AG10803 (cell line): Measurements from ENCODE around the gene CA4.

ENCODE experiments used
- DNase-seq: peaks from one replicate; pipeline ENCODE4 v3.0.0; 2010; ENCODE audit warnings: low read depth
- H3K4me3 ChIP-seq: 2 replicates; pipeline ENCODE4 v1.5.1; 2011; ENCODE audit warnings: mild to moderate bottlenecking, low read length, control low read depth
- TF ChIP-seq, protein P1 (sequence below): conservative IDR thresholded peaks from 2 replicates; pipeline ENCODE4 v1.5.1; 2011; ENCODE audit warnings: mild to moderate bottlenecking, low read length, control low read depth, inconsistent platforms

The CA4 gene

DNA sequence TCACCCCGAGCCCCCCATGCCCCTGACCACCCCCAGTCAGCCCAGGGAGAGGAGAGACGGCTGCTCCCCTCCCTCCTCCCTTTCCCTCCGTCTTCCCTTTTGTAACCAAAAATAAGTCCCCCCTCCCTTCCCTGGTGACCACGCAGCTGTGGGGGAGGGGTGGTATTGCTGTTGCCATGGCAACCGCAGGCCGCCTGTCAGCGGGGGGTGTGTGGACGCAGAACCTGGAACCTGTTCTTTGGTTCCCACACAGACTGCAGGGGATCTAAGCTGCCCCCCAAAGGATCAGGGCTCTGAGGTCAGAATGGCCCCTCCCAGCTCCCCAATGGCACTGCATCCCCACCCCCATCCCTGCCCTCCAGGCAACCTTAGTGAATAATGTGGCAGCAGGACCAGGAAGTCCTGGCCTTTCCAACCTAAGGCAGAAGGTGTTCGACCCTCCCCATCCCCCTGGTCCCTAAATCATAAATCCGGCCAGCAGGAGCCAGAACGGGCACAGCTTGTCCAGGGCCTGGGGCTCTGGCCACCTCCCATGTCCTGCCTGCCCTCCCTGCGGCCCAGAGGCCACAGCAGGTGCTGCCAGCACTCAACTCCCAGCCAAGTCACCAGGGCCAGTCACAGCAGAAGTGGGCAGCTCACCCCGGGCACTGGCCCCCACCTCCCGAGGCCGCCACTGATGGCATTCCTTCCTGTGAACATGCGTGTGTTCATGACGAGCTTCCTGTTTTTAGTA, 12.0 kb downstream of the CA4 start:
- no peak for DNase-seq
- no peak overlapping the region for H3K4me3 ChIP-seq
- TF ChIP-seq, protein P1, sequence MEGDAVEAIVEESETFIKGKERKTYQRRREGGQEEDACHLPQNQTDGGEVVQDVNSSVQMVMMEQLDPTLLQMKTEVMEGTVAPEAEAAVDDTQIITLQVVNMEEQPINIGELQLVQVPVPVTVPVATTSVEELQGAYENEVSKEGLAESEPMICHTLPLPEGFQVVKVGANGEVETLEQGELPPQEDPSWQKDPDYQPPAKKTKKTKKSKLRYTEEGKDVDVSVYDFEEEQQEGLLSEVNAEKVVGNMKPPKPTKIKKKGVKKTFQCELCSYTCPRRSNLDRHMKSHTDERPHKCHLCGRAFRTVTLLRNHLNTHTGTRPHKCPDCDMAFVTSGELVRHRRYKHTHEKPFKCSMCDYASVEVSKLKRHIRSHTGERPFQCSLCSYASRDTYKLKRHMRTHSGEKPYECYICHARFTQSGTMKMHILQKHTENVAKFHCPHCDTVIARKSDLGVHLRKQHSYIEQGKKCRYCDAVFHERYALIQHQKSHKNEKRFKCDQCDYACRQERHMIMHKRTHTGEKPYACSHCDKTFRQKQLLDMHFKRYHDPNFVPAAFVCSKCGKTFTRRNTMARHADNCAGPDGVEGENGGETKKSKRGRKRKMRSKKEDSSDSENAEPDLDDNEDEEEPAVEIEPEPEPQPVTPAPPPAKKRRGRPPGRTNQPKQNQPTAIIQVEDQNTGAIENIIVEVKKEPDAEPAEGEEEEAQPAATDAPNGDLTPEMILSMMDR, result no peak

DNA sequence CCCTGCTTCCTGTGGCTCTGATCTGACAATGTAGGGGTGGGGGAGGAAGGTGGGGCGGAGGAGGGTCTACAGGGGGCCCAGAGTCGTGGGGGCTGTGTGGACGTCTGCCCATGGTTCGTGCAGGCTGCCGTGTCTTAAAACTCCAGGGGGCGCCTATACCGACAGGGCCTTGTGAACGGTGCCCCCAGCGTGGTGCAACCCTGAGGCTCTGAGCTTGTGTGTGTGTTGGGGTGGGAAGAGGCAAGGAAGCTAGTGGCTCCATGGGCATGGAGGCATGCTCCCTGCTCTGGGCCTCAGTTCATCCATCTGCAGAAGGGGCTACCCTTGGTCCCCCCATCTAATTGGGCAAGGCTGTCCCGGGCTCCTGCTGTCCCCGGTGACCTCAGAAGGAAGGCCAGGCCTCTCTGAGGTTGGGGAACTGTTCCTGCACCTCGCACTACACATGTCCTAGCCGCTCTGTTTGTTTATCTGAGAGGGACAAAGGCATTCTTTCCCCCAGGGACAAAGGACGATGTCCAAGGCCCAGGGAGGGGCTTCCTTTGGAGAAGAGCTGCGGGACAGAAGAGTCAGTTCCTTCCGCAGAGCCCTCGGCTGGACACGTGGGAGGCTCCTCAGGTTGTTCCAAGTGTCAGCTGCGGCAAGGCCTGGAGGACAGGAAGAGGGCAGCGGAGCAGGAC, 13.5 kb downstream of the CA4 start:
- no peak for DNase-seq
- H3K4me3 ChIP-seq, result no peak overlapping the region
- TF ChIP-seq, protein P1, result no peak

DNA sequence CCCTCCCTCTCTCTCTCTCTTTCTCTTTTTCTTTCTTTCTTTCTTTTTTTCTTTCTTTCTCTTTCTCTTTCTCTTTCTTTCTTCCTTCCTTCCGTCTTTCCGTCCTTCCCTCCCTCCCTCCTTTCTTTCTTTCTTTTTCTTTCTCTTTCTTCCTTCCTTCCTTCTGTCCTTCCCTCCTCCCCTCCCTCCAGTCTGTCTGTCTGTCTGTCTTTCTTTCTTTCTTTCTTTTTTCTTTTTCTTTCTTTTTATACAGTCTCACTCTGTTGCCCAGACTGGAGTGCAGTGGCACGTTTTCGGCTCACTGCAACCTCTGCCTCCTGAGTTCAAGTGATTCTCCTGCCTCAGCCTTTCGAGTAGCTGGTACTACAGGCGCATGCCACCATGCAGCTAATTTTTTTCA, 14.4 kb downstream of the CA4 start:
- no peak for DNase-seq
- no peak overlapping the region for H3K4me3 ChIP-seq
- TF ChIP-seq, protein P1, result no peak

DNA sequence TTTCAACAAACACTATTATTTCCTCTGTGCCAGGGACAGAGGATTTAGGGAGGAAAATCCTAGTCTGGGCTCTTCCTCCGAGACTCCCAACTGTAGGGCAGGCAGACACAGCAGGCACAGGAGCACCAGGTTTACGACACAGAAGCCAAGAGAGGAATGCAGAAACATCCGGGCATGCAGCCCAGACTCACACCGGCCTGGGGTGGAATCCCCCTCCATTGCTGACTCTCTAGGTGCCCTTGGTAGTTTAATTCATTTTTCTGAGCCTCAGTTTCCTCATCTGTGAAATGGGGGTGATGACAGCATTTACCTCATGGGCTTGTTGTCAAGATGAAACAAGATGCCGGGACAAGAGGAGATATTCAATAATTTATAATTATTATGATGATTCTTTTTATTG, 14.9 kb downstream of the CA4 start:
- H3K4me3 ChIP-seq, result no peak overlapping the region
- DNase-seq, result no peak
- TF ChIP-seq, protein P1, result no peak

DNA sequence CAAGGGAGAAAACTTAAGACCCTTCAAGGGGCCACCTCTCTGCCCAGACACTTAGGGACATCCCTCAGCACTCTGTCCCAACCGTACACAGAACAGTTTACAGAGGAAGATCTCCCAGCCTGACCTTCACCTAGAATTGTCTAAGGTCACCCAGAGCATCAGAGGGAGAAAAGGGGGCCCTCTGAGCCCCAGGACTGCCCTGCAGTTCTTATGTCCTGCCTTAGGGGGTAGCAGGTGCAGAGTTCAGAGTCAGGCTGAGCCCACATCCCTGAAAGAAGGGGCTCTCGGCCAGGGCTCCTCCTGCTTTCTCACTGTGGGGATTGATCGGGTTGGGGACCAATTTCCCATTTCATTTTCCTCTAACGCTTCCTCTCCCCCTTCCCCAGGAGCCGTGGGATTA, 15.4 kb downstream of the CA4 start:
- TF ChIP-seq, protein P1, result no peak
- H3K4me3 ChIP-seq, result no peak overlapping the region
- DNase-seq, result no peak

DNA sequence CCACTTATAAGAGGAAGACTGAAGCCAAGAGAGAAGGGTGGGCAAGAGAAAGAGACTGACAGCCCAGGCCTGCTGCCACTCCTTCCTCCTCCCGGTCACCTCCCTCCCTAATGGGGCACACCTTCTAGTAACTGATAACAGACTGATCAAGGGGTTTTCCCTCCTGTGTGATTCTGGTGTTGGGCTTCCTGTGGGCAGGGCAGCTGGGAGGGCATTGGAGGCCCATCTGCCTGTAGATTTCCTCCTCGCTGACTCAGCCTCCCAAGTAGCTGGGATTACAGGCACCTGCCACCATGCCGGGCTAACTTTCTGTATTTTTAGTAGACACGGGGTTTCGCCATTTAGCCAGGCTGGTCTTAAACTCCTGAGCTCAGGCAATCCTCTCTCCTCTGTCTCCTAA, 16.2 kb downstream of the CA4 start:
- no peak overlapping the region for H3K4me3 ChIP-seq
- TF ChIP-seq, protein P1, result no peak
- no peak for DNase-seq

DNA sequence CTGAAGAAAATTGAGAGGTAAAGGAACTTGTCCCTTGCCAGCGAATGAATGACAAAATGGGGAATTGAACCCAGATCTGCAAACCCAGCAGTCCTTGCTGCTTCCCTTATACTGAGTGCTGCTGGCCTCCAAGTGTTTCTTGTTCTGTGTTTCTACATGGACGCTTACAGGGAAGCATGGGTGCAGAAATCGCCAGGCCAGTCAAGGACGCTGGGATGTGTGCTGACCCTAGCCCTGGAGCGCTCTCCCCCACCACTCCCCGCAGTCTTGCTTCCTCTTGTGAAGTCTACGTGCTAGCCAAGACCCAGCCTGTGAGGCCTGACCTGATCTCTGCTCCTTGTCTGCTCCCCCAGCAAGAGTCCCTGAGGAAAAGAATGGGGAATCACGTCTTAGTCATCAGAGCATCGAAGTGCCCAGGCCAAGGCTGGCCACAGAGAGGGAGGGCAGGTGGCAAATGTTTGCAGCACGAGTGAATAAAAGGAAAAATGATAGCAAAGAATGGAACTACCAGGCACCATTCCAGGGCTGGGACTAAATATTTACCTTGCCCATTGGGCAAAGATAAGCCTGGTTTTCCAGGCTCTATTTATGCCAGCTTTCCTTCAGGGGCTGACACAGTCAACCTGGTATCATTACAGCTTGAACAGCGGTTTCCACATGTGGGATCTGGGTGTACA, 17.4 kb downstream of the CA4 start:
- no peak for DNase-seq
- TF ChIP-seq, protein P1, result no peak
- no peak overlapping the region for H3K4me3 ChIP-seq
